Hepatocyte (in vitro differentiated cells): ENCODE results near the gene ZNF267. TPM values are rescaled to one million over a fixed set of nuclear protein-coding genes. Genes with fewer than 3 reads are reported as not detected.

Experiments used
- DNase-seq: peaks from one replicate; pipeline ENCODE4 v3.0.0-alpha.2; 2016; ENCODE audit warnings: low spot score
- H2AFZ ChIP-seq: fragments of 200-600 bp; sonication (generic); 2 replicates; pipeline ENCODE4 v1.6.0; 2016; ENCODE audit warnings: antibody characterized with exemption, mild to moderate bottlenecking
- H3K27ac ChIP-seq: fragments of 200-600 bp; sonication (generic); 2 replicates; pipeline ENCODE4 v1.5.1; 2016; ENCODE audit warnings: mild to moderate bottlenecking
- H3K27me3 ChIP-seq: fragments of 200-600 bp; sonication (generic); 2 replicates; pipeline ENCODE4 v1.6.1; 2016
- H3K36me3 ChIP-seq: fragments of 200-600 bp; sonication (generic); replicated peaks from 2 replicates; pipeline ENCODE4 v1.5.1; 2016; ENCODE audit warnings: low read depth; ENCODE audit not compliant: insufficient read depth
- H3K4me1 ChIP-seq: fragments of 200-600 bp; sonication (generic); 2 replicates; pipeline ENCODE4 v1.5.1; 2016; ENCODE audit warnings: mild to moderate bottlenecking, moderate library complexity; ENCODE audit not compliant: insufficient read depth
- H3K4me2 ChIP-seq: fragments of 200-600 bp; sonication (generic); 2 replicates; pipeline ENCODE4 v1.6.0; 2016
- H3K4me3 ChIP-seq: fragments of 200-600 bp; sonication (generic); 2 replicates; pipeline ENCODE4 v1.5.1; 2016; ENCODE audit warnings: mild to moderate bottlenecking
- H3K79me2 ChIP-seq: fragments of 200-600 bp; sonication (generic); 2 replicates; pipeline ENCODE4 v1.6.0; 2017; ENCODE audit warnings: mild to moderate bottlenecking
- H3K9me2 ChIP-seq: fragments of 200-600 bp; sonication (generic); replicated peaks from 2 replicates; pipeline ENCODE4 v1.6.0; 2017; ENCODE audit warnings: mild to moderate bottlenecking; ENCODE audit not compliant: insufficient read depth
- H3K9me3 ChIP-seq: fragments of 200-600 bp; sonication (generic); 2 replicates; pipeline ENCODE4 v1.5.1; 2016; ENCODE audit warnings: low read depth, mild to moderate bottlenecking
- H4K20me1 ChIP-seq: fragments of 200-600 bp; sonication (generic); 2 replicates; pipeline ENCODE4 v1.6.0; 2016; ENCODE audit warnings: mild to moderate bottlenecking; ENCODE audit not compliant: insufficient read depth, poor library complexity, severe bottlenecking
- EZH2 ChIP-seq: fragments of 200-600 bp; sonication (generic); IDR thresholded peaks from 2 replicates; pipeline ENCODE4 v1.6.1; 2016; ENCODE audit warnings: antibody characterized with exemption, mild to moderate bottlenecking, borderline replicate concordance
- EZH2phosphoT487 ChIP-seq: fragments of 200-600 bp; sonication (generic); IDR thresholded peaks from one replicate; pipeline ENCODE4 v1.6.1; 2018; ENCODE audit warnings: antibody characterized with exemption, mild to moderate bottlenecking, low read depth, moderate library complexity; ENCODE audit not compliant: unreplicated experiment, severe bottlenecking
- WGBS: methylation state at CpG from one replicate; pipeline ENCODE4 v1.1.6; 2016; ENCODE audit warnings: low lambda C conversion rate; ENCODE audit errors: missing lambda C conversion rate; 5-methylcytosine and 5-hydroxymethylcytosine counted together
- polyA plus RNA-seq: library from polyadenylated mRNA; unstranded; fragments of >200 nt; fragmentation: Nextera tagmentation; extraction: Ambion mirVana; gene quantifications from 2 replicates; pipeline ENCODE4 v1.2.1, GENCODE V29; 2016
- total RNA-seq: library from RNA; depleted of rRNA; stranded (reverse); fragments of >200 nt; gene quantifications from 2 replicates; pipeline ENCODE4 v1.2.3, GENCODE V29; 2014
- TF ChIP-seq, protein P1 (sequence below): fragments of 200-600 bp; sonication (generic); IDR thresholded peaks from 2 replicates; pipeline ENCODE4 v1.5.1; 2016; ENCODE audit warnings: antibody characterized with exemption, mild to moderate bottlenecking; ENCODE audit not compliant: poor library complexity

The ZNF267 gene
- total and polyA plus RNA-seq, 2 experiments from 2014 or later, result 6.4 to 18.2 TPM

DNA sequence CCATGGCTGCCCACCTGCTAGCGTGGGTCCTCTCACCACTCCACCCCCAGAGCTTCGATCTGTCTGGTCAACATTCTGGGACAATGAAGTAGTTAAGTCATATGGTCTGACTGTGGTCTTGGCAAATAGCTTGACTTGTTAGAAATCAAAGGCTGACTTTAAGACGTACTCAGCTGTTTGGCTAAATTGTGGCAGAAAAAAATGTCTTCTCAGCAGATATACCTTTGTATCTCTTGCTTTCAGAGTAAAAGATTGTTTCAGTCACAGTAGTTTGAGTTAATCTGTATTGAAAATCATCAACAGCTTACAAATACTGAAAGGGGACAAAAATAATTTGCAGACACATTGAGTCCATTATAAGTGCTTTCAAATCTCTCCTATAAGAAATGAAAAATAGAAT is 2.1 kb upstream of the ZNF267 start:
- no peaks in the 10 kb centered on the region for H4K20me1 ChIP-seq
- H3K4me3 ChIP-seq, result no peak overlapping the region
- TF ChIP-seq EZH2 (no peak), EZH2phosphoT487 (no peak)
- TF ChIP-seq, protein P1, sequence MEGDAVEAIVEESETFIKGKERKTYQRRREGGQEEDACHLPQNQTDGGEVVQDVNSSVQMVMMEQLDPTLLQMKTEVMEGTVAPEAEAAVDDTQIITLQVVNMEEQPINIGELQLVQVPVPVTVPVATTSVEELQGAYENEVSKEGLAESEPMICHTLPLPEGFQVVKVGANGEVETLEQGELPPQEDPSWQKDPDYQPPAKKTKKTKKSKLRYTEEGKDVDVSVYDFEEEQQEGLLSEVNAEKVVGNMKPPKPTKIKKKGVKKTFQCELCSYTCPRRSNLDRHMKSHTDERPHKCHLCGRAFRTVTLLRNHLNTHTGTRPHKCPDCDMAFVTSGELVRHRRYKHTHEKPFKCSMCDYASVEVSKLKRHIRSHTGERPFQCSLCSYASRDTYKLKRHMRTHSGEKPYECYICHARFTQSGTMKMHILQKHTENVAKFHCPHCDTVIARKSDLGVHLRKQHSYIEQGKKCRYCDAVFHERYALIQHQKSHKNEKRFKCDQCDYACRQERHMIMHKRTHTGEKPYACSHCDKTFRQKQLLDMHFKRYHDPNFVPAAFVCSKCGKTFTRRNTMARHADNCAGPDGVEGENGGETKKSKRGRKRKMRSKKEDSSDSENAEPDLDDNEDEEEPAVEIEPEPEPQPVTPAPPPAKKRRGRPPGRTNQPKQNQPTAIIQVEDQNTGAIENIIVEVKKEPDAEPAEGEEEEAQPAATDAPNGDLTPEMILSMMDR, result no peak
- no peaks in the 10 kb centered on the region for H3K9me3 ChIP-seq
- peaks cover 18% of the 10 kb centered on the region for H3K4me1 ChIP-seq
- H3K27me3 ChIP-seq, result peaks cover 2% of the 10 kb centered on the region
- no peak for DNase-seq
- whole genome bisulfite sequencing, result 75% methylated on average over 3 of the region's 3 CpGs
- no peaks in the 10 kb centered on the region for H3K36me3 ChIP-seq
- no peak overlapping the region for H3K4me2 ChIP-seq
- peaks cover 26% of the 10 kb centered on the region for H3K79me2 ChIP-seq
- H3K27ac ChIP-seq, result no peak overlapping the region
- H2AFZ ChIP-seq, result no peak overlapping the region
- no peaks in the 10 kb centered on the region for H3K9me2 ChIP-seq

DNA sequence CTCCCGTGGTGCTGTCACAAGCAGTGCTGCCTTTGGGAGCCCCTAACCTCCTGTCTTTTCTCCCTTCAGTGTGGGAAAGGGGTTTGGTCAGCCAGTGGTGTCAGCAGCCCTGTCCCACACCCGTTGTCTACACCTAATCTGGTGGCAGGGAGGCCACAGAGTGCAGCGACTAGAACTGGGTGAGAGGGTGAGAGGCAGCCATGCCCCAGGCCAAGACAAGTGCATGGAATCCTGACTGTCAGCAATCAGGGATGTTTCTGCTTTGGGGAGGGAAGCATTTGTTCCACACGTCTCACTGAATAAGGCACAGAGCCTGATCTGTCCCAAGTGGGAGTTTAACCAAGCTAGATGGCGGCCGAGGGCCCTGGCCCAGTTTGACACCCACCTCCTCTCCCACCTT is 1.4 kb upstream of the ZNF267 start:
- Histone ChIP-seq H3K4me3 (no peak overlapping the region), H2AFZ (no peak overlapping the region), H3K9me2 (no peaks in the 10 kb centered on the region), H3K79me2 (peaks cover 33% of the 10 kb centered on the region), H3K4me1 (peaks cover 24% of the 10 kb centered on the region), H3K4me2 (no peak overlapping the region), H3K27ac (no peak overlapping the region), H3K27me3 (no peaks in the 10 kb centered on the region), H3K36me3 (no peaks in the 10 kb centered on the region), H3K9me3 (no peaks in the 10 kb centered on the region), H4K20me1 (no peaks in the 10 kb centered on the region)
- WGBS, result 86% methylated on average over 6 of the region's 6 CpGs
- no peak for DNase-seq
- no peak for TF ChIP-seq EZH2phosphoT487
- TF ChIP-seq, protein P1, result no peak
- no peak for TF ChIP-seq EZH2

DNA sequence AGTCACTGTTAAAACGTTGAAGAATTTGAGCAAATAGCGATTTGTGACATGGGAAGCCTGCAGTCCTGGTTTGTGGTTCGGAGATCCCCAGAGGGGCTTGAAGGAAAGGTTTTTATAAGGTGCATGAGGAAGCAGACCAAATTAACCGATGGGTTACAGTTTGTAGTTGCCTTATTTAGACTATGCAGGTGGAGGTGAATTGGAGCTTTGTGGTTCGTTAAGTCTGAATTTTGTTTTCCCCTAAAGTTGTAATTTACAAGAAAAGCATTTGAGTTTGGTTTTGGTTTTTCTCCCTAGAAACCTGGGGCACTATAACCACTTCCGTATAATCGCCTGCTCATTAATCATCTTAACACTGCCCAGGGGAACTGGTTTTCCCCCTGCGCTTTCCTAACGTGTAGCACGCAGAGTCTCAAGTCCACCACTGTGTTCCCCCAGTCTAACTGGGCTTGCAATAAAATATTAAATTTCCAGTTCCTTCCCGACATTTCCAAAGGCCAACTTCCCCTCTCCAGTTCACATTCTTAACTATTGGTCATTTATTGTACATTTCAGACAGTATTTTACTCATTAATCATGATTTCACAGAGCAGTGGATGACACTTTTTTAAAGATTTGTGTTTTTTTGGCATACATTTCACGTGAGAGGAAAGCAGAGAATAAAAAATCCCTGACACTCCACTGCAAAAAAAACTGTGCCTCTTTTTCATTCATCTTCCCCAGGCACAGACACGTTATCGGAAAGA is 932 bp downstream of the ZNF267 start:
- TF ChIP-seq EZH2 (no peak), EZH2phosphoT487 (no peak)
- TF ChIP-seq, protein P1, result no peak
- no peaks in the 10 kb centered on the region for H3K36me3 ChIP-seq
- no peaks in the 10 kb centered on the region for H3K9me3 ChIP-seq
- H3K79me2 ChIP-seq, result peaks cover 52% of the 10 kb centered on the region
- peaks cover 3% of the 10 kb centered on the region for H4K20me1 ChIP-seq
- no peaks in the 10 kb centered on the region for H3K27me3 ChIP-seq
- DNase-seq, result peak; percentile 65
- H3K9me2 ChIP-seq, result no peaks in the 10 kb centered on the region
- peaks cover 31% of the 10 kb centered on the region for H3K4me1 ChIP-seq
- peak overlapping the region; percentile 98 for H3K27ac ChIP-seq
- 10% methylated on average over 14 of the region's 14 CpGs for WGBS
- peak overlapping the region; percentile 93 for H3K4me3 ChIP-seq
- peak overlapping the region; percentile 70 for H2AFZ ChIP-seq
- H3K4me2 ChIP-seq, result peak overlapping the region; percentile 85
